Hepatocyte (in vitro differentiated cells): Measurements from ENCODE around the gene RANBP17. TPM values are rescaled to one million over a fixed set of nuclear protein-coding genes. Genes with fewer than 3 reads are reported as not detected.

Source experiments
- DNase-seq: peaks from one replicate; pipeline ENCODE4 v3.0.0-alpha.2; 2016; ENCODE audit warnings: low spot score
- H2AFZ ChIP-seq: fragments of 200-600 bp; sonication (generic); 2 replicates; pipeline ENCODE4 v1.6.0; 2016; ENCODE audit warnings: antibody characterized with exemption, mild to moderate bottlenecking
- H3K27ac ChIP-seq: fragments of 200-600 bp; sonication (generic); 2 replicates; pipeline ENCODE4 v1.5.1; 2016; ENCODE audit warnings: mild to moderate bottlenecking
- H3K27me3 ChIP-seq: fragments of 200-600 bp; sonication (generic); 2 replicates; pipeline ENCODE4 v1.6.1; 2016
- H3K36me3 ChIP-seq: fragments of 200-600 bp; sonication (generic); replicated peaks from 2 replicates; pipeline ENCODE4 v1.5.1; 2016; ENCODE audit warnings: low read depth; ENCODE audit not compliant: insufficient read depth
- H3K4me1 ChIP-seq: fragments of 200-600 bp; sonication (generic); 2 replicates; pipeline ENCODE4 v1.5.1; 2016; ENCODE audit warnings: mild to moderate bottlenecking, moderate library complexity; ENCODE audit not compliant: insufficient read depth
- H3K4me2 ChIP-seq: fragments of 200-600 bp; sonication (generic); 2 replicates; pipeline ENCODE4 v1.6.0; 2016
- H3K4me3 ChIP-seq: fragments of 200-600 bp; sonication (generic); 2 replicates; pipeline ENCODE4 v1.5.1; 2016; ENCODE audit warnings: mild to moderate bottlenecking
- H3K79me2 ChIP-seq: fragments of 200-600 bp; sonication (generic); 2 replicates; pipeline ENCODE4 v1.6.0; 2017; ENCODE audit warnings: mild to moderate bottlenecking
- H3K9me2 ChIP-seq: fragments of 200-600 bp; sonication (generic); replicated peaks from 2 replicates; pipeline ENCODE4 v1.6.0; 2017; ENCODE audit warnings: mild to moderate bottlenecking; ENCODE audit not compliant: insufficient read depth
- H3K9me3 ChIP-seq: fragments of 200-600 bp; sonication (generic); 2 replicates; pipeline ENCODE4 v1.5.1; 2016; ENCODE audit warnings: low read depth, mild to moderate bottlenecking
- H4K20me1 ChIP-seq: fragments of 200-600 bp; sonication (generic); 2 replicates; pipeline ENCODE4 v1.6.0; 2016; ENCODE audit warnings: mild to moderate bottlenecking; ENCODE audit not compliant: insufficient read depth, poor library complexity, severe bottlenecking
- CTCF ChIP-seq: fragments of 200-600 bp; sonication (generic); IDR thresholded peaks from 2 replicates; pipeline ENCODE4 v1.5.1; 2016; ENCODE audit warnings: antibody characterized with exemption, mild to moderate bottlenecking; ENCODE audit not compliant: poor library complexity
- EZH2 ChIP-seq: fragments of 200-600 bp; sonication (generic); IDR thresholded peaks from 2 replicates; pipeline ENCODE4 v1.6.1; 2016; ENCODE audit warnings: antibody characterized with exemption, mild to moderate bottlenecking, borderline replicate concordance
- EZH2phosphoT487 ChIP-seq: fragments of 200-600 bp; sonication (generic); IDR thresholded peaks from one replicate; pipeline ENCODE4 v1.6.1; 2018; ENCODE audit warnings: antibody characterized with exemption, mild to moderate bottlenecking, low read depth, moderate library complexity; ENCODE audit not compliant: unreplicated experiment, severe bottlenecking
- WGBS: methylation state at CpG from one replicate; pipeline ENCODE4 v1.1.6; 2016; ENCODE audit warnings: low lambda C conversion rate; ENCODE audit errors: missing lambda C conversion rate; 5-methylcytosine and 5-hydroxymethylcytosine counted together
- polyA plus RNA-seq: library from polyadenylated mRNA; unstranded; fragments of >200 nt; fragmentation: Nextera tagmentation; extraction: Ambion mirVana; gene quantifications from 2 replicates; pipeline ENCODE4 v1.2.1, GENCODE V29; 2016
- total RNA-seq: library from RNA; depleted of rRNA; stranded (reverse); fragments of >200 nt; gene quantifications from 2 replicates; pipeline ENCODE4 v1.2.3, GENCODE V29; 2014

The RANBP17 gene
- total and polyA plus RNA-seq, 2 experiments from 2014 or later = 11.7 to 17.1 TPM

- H3K27ac ChIP-seq = no peak overlapping the region
- no peaks in the 10 kb centered on the region for H3K27me3 ChIP-seq
- H2AFZ ChIP-seq = no peak overlapping the region
- H3K4me3 ChIP-seq = no peak overlapping the region
- no peaks in the 10 kb centered on the region for H4K20me1 ChIP-seq
- 84% methylated on average over 2 of the region's 2 CpGs for WGBS
- H3K4me2 ChIP-seq = no peak overlapping the region
- H3K79me2 ChIP-seq = no peaks in the 10 kb centered on the region
- H3K4me1 ChIP-seq = no peaks in the 10 kb centered on the region
- DNase-seq = no peak
- TF ChIP-seq CTCF = no peak
- TF ChIP-seq EZH2phosphoT487 = no peak
- no peak for TF ChIP-seq EZH2
- no peaks in the 10 kb centered on the region for H3K9me2 ChIP-seq
- no peaks in the 10 kb centered on the region for H3K36me3 ChIP-seq
- no peaks in the 10 kb centered on the region for H3K9me3 ChIP-seq
Observed at GRCh38 chr5:171246231-171246630, 384.4 kb downstream of the RANBP17 start.

GRCh38 chr5:171249460-171249859, 387.6 kb downstream of the RANBP17 start:
- no peaks in the 10 kb centered on the region for H3K4me1 ChIP-seq
- H3K9me3 ChIP-seq = no peaks in the 10 kb centered on the region
- no peaks in the 10 kb centered on the region for H3K27me3 ChIP-seq
- H2AFZ ChIP-seq = no peak overlapping the region
- H3K4me2 ChIP-seq = no peak overlapping the region
- H3K79me2 ChIP-seq = no peaks in the 10 kb centered on the region
- no peak overlapping the region for H3K27ac ChIP-seq
- H4K20me1 ChIP-seq = no peaks in the 10 kb centered on the region
- no peak overlapping the region for H3K4me3 ChIP-seq
- DNase-seq = no peak
- no peaks in the 10 kb centered on the region for H3K9me2 ChIP-seq
- TF ChIP-seq EZH2phosphoT487 (no peak), CTCF (no peak), EZH2 (no peak)
- no peaks in the 10 kb centered on the region for H3K36me3 ChIP-seq

GRCh38 chr5:171250738-171251137, 388.9 kb downstream of the RANBP17 start:
- no peaks in the 10 kb centered on the region for H3K9me2 ChIP-seq
- no peak overlapping the region for H3K4me3 ChIP-seq
- no peak overlapping the region for H2AFZ ChIP-seq
- DNase-seq = no peak
- H3K27me3 ChIP-seq = no peaks in the 10 kb centered on the region
- TF ChIP-seq CTCF = no peak
- no peak overlapping the region for H3K27ac ChIP-seq
- H3K79me2 ChIP-seq = no peaks in the 10 kb centered on the region
- no peaks in the 10 kb centered on the region for H3K9me3 ChIP-seq
- H4K20me1 ChIP-seq = no peaks in the 10 kb centered on the region
- 100% methylated on average over 1 of the region's 1 CpG for WGBS
- no peaks in the 10 kb centered on the region for H3K36me3 ChIP-seq
- H3K4me2 ChIP-seq = no peak overlapping the region
- H3K4me1 ChIP-seq = no peaks in the 10 kb centered on the region

- H3K4me2 ChIP-seq = no peak overlapping the region
- no peak overlapping the region for H3K27ac ChIP-seq
- H3K9me3 ChIP-seq = no peaks in the 10 kb centered on the region
- H3K9me2 ChIP-seq = no peaks in the 10 kb centered on the region
- H3K27me3 ChIP-seq = no peaks in the 10 kb centered on the region
- WGBS = over 99% methylated on average over 20 of the region's 21 CpGs
- H3K4me1 ChIP-seq = no peaks in the 10 kb centered on the region
- no peaks in the 10 kb centered on the region for H4K20me1 ChIP-seq
- H3K36me3 ChIP-seq = no peaks in the 10 kb centered on the region
- H2AFZ ChIP-seq = no peak overlapping the region
- no peak for DNase-seq
- no peak for TF ChIP-seq EZH2phosphoT487
- TF ChIP-seq CTCF = no peak
- no peak for TF ChIP-seq EZH2
- no peak overlapping the region for H3K4me3 ChIP-seq
- H3K79me2 ChIP-seq = no peaks in the 10 kb centered on the region
Observed at GRCh38 chr5:171251519-171251918, 389.7 kb downstream of the RANBP17 start.
